Stimulated activated naive CD8-positive, alpha-beta T cell treated with anti-CD3 and anti-CD28 coated beads, Interleukin-15, Interleukin-2, amounts not matched to agents 100 ng/mL and 50 ng/mL, for 24 hours (primary cell): Measurements from ENCODE around the gene ADD3.
A peak's percentile ranks its signal among the peaks of the same experiment; 100 is the strongest.

Source experiments
- H3K27ac Mint-ChIP-seq: one replicate; pipeline ENCODE4 v1.8.0; 2021; ENCODE audit warnings: mild to moderate bottlenecking, mixed read lengths
- H3K27me3 Mint-ChIP-seq: one replicate; pipeline ENCODE4 v1.8.0; 2021; ENCODE audit warnings: mixed read lengths
- H3K36me3 Mint-ChIP-seq: one replicate; pipeline ENCODE4 v1.8.0; 2021; ENCODE audit warnings: low read depth, mixed read lengths
- H3K4me1 Mint-ChIP-seq: one replicate; pipeline ENCODE4 v1.8.0; 2021; ENCODE audit warnings: low read depth, mixed read lengths
- H3K4me3 Mint-ChIP-seq: one replicate; pipeline ENCODE4 v1.8.0; 2021; ENCODE audit warnings: mild to moderate bottlenecking, mixed read lengths
- H3K9me3 Mint-ChIP-seq: one replicate; pipeline ENCODE4 v1.8.0; 2021; ENCODE audit warnings: mixed read lengths

The ADD3 gene

DNA sequence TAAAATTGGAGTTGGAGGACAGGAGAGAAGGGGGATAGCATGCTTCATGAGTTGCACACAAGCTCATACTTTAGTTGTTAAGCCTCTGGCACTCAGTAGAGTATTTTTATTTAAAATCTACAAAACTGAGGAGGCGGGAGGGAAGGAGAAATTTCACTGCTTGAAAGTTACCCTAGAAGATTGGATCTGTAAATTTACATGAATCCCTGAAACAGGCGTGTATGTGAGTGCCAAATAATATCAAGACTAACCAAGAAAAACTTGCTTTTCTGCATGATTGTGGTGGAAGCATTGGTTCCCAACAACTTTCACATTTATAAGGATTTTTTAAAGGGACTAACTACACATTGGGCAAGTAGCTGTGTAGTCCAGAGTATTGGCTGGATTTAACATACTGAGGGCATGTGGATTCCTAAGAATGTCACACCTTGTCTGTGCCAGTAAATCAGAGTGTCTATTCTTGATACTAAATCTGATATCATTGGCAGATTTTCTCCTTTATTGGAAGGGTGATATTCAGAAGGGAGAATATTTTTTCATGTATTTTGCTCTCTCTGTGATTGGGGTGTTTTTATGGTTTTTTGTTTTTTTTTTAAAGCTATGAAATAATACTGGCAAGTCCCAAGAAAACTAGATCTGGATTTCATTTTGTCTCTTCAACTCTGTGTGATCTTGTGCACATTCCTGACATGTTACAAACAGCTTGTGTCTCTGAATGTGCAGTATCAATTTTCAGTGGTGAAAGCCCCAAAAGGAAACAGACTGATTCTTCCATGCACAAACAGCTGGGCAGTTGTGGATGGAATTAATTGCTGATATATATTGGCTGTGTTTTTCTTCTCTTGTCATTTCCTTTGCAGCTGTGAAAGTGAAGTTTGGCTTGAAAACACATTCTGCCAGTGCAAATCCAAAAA, 67.2 kb downstream of the ADD3 start:
- H3K27me3 Mint-ChIP-seq = no peaks in the 10 kb centered on the region
- no peaks in the 10 kb centered on the region for H3K9me3 Mint-ChIP-seq
- no peaks in the 10 kb centered on the region for H3K36me3 Mint-ChIP-seq
- peaks cover 90% of the 10 kb centered on the region for H3K4me1 Mint-ChIP-seq
- peak overlapping the region; percentile 88 for H3K27ac Mint-ChIP-seq
- peak overlapping the region; percentile 30 for H3K4me3 Mint-ChIP-seq

DNA sequence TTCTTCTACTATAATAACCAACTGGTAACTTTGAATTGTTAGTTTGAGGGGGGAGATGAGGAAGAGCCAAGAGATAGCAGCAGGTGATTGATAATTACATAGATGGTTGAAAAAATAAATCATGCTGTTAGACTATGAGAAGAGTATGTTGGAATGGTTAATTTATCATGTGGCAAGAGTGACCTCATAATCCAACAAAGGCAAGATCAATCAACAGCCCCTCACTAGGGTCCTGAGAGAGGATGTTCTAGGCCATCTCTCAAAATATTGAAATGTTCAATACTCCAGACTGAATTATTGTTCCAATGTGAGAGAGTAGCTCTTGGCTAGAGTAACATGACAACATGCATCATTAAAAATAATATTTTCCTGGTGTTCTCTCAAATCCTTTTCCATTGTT, 67.9 kb downstream of the ADD3 start:
- H3K36me3 Mint-ChIP-seq = no peaks in the 10 kb centered on the region
- no peaks in the 10 kb centered on the region for H3K9me3 Mint-ChIP-seq
- peak overlapping the region; percentile 88 for H3K27ac Mint-ChIP-seq
- H3K4me1 Mint-ChIP-seq = peaks cover 90% of the 10 kb centered on the region
- H3K27me3 Mint-ChIP-seq = no peaks in the 10 kb centered on the region
- peak overlapping the region; percentile 30 for H3K4me3 Mint-ChIP-seq

DNA sequence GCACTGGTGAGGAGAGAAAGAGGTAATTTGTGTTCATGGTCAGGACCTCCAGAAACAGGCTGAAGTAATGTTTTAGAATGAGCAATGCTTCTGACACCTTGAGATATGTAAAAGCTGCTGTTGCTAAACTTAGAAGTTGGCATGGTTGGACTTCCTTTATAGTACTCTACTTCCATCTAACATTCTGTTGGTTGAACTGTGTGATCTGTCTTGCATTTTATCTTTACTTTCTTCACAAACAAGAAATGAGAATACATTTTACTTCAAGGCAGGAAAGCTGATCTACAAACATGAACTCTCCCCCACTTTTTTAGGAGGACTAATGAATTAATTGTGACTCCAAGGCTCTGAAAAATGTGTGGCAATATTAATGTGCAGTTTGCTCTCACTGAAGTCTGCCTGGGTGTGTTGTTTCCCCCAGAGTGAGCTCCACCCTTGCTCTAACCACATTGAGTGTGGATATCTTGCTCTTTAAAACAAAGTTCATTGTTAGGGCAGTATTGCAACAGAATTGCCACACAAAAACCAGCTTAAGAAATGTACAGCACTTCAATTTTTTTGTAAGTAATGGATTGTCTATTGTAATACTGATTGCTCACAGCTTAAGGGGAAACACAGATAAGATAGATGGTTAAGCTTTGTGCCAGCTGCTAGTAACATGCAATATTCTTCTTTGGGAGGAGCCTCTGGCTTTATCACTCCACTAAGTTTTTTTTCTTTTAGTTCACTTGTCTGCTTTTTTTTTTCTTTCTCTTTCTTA, 69.0 kb downstream of the ADD3 start:
- Mint-ChIP-seq H3K4me1 (peaks cover 90% of the 10 kb centered on the region), H3K27me3 (no peaks in the 10 kb centered on the region), H3K36me3 (no peaks in the 10 kb centered on the region), H3K9me3 (no peaks in the 10 kb centered on the region), H3K4me3 (peak overlapping the region; percentile 75), H3K27ac (peak overlapping the region; percentile 94)

DNA sequence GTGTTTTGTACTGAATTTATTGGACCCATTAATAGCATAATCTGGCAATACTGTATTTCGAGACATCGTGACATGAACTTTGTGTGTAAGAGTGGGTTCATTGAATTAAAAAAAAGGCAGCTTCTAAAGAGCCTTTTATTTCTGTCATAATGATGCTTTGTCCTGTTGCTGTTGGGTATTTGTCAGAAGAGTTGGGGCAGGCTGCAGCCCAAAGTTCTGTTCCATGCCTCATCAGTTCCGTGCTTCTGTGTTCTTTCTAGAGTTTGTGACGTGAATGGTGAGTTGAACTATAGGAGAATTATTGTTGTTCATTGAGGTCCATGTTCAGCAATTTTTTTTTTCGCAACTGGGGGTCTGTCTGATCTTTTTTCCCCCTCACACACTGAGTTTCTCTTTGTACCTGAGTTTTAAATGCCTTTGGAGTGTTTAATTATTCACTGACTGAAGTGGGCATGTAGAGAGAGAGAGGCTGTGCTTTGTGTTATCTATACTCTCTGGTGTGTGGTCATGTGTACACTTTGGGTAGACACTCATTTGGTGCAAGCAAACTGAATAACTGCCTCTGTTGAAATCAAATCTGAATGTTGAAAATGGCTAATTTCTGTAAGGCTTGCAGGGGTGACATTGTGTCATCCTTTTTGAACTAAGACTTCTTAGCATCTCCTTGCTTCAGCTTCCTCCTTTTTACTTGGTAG, 69.8 kb downstream of the ADD3 start:
- peak overlapping the region; percentile 94 for H3K27ac Mint-ChIP-seq
- peaks cover 3% of the 10 kb centered on the region for H3K9me3 Mint-ChIP-seq

DNA sequence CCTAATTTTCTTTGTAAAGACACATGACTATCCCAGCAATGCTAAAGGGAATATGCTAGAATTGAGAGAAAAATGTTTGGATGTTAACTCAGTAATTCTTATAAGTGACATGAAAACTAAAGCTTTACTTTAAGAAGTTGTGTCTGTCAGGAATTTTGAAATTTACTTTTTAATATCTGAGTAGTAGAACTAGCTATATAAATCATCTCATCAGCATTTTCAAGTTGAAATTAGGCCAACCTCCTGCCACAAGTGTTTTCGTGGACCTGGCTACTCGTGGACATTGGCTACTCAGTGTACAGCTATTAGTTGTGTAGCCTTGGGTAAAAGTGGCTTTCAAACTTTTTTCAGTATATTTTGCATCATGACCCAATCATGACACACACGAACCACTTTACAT, 70.5 kb downstream of the ADD3 start:
- Mint-ChIP-seq H3K4me1 (peaks cover 93% of the 10 kb centered on the region), H3K36me3 (peaks cover 3% of the 10 kb centered on the region)

More for the DNA sequence above, 69.8 kb downstream of the ADD3 start:
- H3K27me3 Mint-ChIP-seq = no peaks in the 10 kb centered on the region
- H3K36me3 Mint-ChIP-seq = no peaks in the 10 kb centered on the region
- H3K4me1 Mint-ChIP-seq = peaks cover 92% of the 10 kb centered on the region
- peak overlapping the region; percentile 75 for H3K4me3 Mint-ChIP-seq

DNA sequence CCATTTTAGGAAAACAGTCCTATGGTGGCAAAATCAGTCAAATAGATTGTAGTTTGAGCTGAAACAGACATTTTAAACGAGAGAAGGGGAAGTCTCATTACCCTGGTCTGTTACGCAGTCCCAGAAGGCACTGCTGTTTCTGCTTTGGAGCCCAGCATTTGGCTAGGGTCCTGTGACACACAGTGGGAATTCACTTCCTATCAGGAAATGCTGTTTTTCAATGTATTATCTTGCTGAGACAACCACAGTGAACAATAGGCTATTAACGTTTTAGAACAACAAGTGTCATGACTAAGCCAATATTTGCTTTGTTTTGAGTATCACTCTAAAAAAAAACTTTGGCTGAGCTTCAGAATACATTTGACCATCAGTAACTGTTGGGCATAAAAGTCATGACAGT, 74.1 kb downstream of the ADD3 start:
- Mint-ChIP-seq H3K27me3 (no peaks in the 10 kb centered on the region), H3K4me3 (peak overlapping the region; percentile 54), H3K9me3 (peaks cover 10% of the 10 kb centered on the region), H3K36me3 (peaks cover 13% of the 10 kb centered on the region), H3K4me1 (peaks cover 95% of the 10 kb centered on the region), H3K27ac (peak overlapping the region; percentile 69)

More for the DNA sequence above, 70.5 kb downstream of the ADD3 start:
- no peaks in the 10 kb centered on the region for H3K27me3 Mint-ChIP-seq
- peaks cover 10% of the 10 kb centered on the region for H3K9me3 Mint-ChIP-seq
- peak overlapping the region; percentile 94 for H3K27ac Mint-ChIP-seq
- peak overlapping the region; percentile 75 for H3K4me3 Mint-ChIP-seq

DNA sequence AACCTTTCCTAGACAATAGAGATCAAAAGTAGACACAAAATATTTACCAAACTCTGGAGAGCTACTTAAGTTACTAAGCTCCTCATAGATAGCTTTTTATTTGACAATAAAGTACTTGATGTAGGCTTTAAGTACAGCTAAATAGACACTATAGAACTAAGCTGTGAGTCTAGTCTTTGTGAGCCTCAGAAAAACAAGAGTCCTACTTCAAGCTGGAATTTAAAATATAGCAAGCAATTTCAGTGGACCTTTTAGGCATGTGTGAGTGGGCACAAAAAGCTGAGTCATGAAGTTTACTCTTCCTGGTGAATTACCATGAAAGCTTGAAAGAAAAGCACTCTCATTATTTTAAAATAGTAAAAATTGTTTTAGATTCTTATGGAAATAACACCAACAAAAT, 76.1 kb downstream of the ADD3 start:
- Mint-ChIP-seq H3K27ac (peak overlapping the region; percentile 63), H3K36me3 (peaks cover 17% of the 10 kb centered on the region), H3K4me3 (no peak overlapping the region), H3K27me3 (no peaks in the 10 kb centered on the region), H3K9me3 (peaks cover 10% of the 10 kb centered on the region), H3K4me1 (peaks cover 95% of the 10 kb centered on the region)

DNA sequence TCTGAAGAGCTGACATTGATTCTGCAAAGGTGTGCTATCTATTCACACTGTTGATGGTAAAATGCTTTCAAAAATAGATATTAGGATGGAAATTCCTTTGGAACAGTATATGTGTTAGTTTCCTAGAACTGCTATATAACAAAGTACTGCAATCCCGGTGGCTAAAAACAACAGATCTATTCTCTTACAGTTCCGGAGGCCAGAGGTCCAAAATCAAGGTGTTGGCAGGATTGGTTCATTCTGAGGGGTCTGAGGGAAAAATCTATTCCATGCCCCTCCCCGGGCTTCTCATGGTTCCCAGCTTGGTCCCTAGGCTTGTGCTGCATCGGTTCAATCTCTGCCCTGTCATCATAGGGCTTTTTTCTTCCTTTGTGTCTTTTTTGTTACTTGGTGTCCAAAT, 79.9 kb downstream of the ADD3 start:
- H3K4me3 Mint-ChIP-seq = no peak overlapping the region

DNA sequence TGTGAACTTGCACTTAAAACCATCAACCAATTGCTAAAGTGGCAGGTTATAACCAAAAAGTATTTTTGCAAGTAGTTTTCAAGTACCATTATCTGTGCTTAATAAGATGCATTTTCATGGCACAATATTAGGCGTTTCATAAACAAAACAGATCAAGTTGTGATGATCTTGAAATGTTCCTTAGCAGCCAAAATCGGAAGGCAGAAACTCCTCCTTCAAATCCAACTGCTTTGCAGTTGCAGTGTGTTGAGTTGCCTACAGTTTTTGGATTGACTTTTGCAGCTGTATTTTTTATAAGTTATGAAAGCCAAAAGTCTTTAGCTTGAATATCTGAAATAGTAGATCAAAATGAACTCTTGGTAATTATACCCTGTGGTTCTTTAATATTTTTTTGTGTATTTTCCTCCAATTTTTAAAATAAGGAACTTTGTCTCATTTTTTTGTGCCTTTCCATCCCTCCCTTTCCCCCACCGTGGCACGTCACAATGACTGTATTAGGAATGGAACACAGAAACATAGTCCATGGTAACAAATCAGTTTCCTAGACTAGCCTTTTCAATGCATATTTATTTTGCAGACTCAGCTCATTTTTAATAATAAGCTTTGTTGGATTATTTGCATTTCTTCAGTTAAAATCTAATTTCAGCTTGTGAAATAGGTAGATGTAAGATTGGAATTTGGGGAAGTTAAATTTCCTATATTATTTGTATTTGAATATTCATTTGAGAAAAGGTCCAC, 80.8 kb downstream of the ADD3 start:
- Mint-ChIP-seq H3K27me3 (no peaks in the 10 kb centered on the region), H3K27ac (no peak overlapping the region), H3K9me3 (no peaks in the 10 kb centered on the region), H3K4me3 (no peak overlapping the region), H3K4me1 (peaks cover 85% of the 10 kb centered on the region), H3K36me3 (peaks cover 28% of the 10 kb centered on the region)

More for the DNA sequence above, 79.9 kb downstream of the ADD3 start:
- peaks cover 89% of the 10 kb centered on the region for H3K4me1 Mint-ChIP-seq
- peaks cover 30% of the 10 kb centered on the region for H3K36me3 Mint-ChIP-seq
- H3K27ac Mint-ChIP-seq = peak overlapping the region; percentile 79
- no peaks in the 10 kb centered on the region for H3K27me3 Mint-ChIP-seq
- H3K9me3 Mint-ChIP-seq = peaks cover 6% of the 10 kb centered on the region

DNA sequence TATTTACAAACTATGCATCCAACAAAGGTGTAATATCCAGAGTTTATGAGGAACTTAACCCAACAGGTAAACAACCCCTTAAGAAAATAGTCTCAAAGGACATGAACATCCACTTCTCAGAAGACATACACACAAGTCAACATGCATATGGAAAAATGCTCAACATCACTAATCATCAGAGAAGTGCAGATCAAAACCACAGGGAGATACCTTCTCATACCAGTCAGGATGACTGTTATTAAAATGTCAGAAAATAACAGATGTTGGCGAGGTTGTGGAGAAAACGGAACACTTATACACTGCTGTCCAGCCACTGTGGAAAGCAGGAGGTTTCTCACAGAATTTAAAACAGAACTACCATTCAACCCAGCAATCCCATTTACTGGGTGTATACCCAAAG, 84.0 kb downstream of the ADD3 start:
- H3K4me3 Mint-ChIP-seq = no peak overlapping the region
- no peak overlapping the region for H3K27ac Mint-ChIP-seq
- H3K4me1 Mint-ChIP-seq = peaks cover 82% of the 10 kb centered on the region
- H3K27me3 Mint-ChIP-seq = no peaks in the 10 kb centered on the region
- H3K9me3 Mint-ChIP-seq = no peaks in the 10 kb centered on the region
- peaks cover 21% of the 10 kb centered on the region for H3K36me3 Mint-ChIP-seq

DNA sequence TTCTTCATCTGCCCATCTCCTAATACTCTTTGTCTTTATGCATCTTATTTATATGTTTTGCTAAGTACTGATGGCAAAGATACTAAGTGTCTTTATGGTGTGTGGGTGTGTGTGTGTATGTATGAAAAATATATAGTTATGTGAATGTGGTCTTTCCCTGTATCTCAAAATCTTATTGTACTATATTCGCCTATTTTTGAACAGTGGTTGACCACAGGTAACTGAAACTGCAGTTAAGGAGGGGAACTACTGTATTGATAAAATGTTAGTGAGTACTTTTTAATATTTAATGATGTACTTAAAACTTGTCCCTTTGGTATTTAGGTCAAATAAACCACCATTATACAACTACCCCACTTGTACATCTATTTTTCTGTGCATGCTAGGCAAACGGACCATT, 85.9 kb downstream of the ADD3 start:
- Mint-ChIP-seq H3K27me3 (no peaks in the 10 kb centered on the region), H3K9me3 (no peaks in the 10 kb centered on the region), H3K4me3 (no peak overlapping the region), H3K36me3 (peaks cover 17% of the 10 kb centered on the region), H3K27ac (peak overlapping the region; percentile 1), H3K4me1 (peaks cover 82% of the 10 kb centered on the region)

DNA sequence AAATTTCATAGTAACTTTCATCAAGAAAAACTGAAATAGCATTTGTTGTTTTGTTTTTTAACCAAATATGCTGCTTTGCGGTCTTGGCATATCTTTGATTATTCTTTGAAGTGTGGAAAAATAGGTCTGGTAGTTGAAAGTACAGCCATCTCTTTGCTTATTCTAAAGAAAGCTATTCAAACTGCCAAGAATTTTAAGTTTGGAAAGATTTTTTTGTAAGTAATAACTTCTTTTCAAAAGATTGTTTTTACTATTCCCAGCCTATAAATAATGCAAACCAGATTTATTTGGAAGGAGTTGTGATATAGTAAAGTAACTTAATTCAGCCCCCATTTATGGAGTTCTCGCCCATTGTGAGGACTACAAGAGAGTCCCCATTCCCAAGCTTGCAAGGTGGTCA, 87.0 kb downstream of the ADD3 start:
- H3K4me1 Mint-ChIP-seq = peaks cover 83% of the 10 kb centered on the region
- H3K27me3 Mint-ChIP-seq = no peaks in the 10 kb centered on the region
- peaks cover 20% of the 10 kb centered on the region for H3K36me3 Mint-ChIP-seq
- no peak overlapping the region for H3K27ac Mint-ChIP-seq
- H3K9me3 Mint-ChIP-seq = no peaks in the 10 kb centered on the region
- H3K4me3 Mint-ChIP-seq = no peak overlapping the region

DNA sequence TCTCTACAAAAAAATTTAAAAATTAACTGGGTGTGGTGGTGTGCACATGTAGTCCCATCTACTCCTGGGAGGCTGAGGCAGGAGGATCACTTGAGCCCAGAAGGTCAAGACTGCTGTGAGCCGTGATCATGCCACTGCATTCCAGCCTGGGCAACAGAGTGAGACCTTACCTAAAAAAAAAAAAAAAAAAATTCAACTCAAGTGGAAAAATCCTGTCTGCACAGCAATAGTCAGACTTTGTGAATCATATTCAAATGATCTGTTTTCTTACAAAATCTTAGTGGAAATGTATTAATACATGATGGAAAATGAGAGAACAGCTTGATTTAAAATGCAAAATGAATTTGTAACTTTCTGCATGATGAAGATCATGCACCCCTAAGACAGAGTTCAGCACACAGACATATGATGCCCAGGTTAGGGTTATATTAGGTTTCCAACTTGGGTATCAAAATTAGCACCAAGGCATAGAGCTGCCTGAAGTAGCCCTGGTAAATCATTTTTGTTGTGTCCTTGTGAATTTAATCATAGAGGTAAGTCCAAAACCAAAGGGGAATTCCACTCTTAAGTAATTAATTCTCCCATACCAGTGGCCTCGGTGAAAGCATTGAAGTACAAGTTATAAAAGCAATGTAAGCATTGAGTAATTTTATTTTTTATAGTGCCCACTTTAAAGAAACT, 93.8 kb downstream of the ADD3 start:
- no peaks in the 10 kb centered on the region for H3K9me3 Mint-ChIP-seq
- peak overlapping the region; percentile 68 for H3K4me3 Mint-ChIP-seq
- peak overlapping the region; percentile 92 for H3K27ac Mint-ChIP-seq
- H3K36me3 Mint-ChIP-seq = peaks cover 23% of the 10 kb centered on the region
- H3K27me3 Mint-ChIP-seq = no peaks in the 10 kb centered on the region
- H3K4me1 Mint-ChIP-seq = peaks cover 80% of the 10 kb centered on the region
